ENCODE data around the gene TBC1D12.
A peak's percentile ranks its signal among the peaks of the same experiment; 100 is the strongest.
"Not testable (repeated sequence)": the region's sequence is repeated elsewhere in the genome, so short reads cannot be mapped to it uniquely, and the experiment has no call there.

Gene TBC1D12

DNA sequence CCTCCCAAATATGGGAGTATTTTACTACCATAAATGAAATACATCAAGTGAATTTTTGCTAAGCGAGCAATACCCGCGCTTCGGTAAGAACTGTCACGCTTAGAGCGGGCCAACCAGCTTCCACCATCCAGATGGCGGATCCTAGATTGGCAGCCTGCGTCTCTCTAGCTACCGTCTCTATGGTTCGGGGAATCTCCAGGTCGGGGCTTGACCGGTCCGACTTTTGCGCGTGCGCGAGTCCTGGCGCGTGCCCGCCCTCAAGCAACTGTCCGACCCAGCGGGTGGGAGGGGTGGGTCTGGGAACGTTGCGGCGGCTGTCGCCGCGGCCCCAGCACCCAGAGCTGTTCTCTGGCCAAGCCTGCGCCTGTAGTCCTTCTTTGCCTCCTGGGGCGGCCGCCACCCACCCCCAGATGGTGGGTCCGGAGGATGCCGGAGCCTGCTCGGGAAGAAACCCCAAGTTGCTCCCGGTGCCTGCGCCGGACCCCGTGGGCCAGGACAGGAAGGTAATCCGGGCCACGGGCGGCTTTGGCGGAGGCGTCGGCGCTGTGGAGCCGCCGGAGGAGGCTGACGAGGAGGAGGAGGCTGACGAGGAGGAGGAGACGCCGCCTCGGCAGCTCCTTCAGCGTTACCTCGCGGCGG, at the start of gene TBC1D12:
Gene TBC1D12, plus strand, starts transcription at position 338 of the 639 bp plus-strand sequence. Its CDS starts 73 bp downstream, at position 411.
- FAIRE-seq, result no peak

DNA sequence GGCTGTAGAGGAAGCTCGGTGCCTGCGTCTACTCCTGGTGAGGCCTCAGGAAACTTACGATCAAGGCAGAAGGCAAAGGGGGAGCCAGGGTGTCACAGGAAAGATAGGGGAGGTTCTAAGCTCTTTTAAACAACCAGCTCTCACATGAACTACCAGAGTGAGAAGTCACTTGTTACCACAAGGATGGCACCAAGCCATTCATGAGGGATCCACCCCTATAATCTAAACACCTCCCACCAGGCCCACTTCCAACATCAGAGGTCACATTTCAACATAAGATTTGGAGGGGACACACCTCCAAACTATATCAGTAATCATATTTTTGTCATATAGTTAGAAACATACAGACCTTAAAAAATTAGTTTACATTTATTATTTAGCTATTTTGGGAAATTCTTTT, 49.0 kb upstream of the TBC1D12 start:
- no peak for FAIRE-seq

DNA sequence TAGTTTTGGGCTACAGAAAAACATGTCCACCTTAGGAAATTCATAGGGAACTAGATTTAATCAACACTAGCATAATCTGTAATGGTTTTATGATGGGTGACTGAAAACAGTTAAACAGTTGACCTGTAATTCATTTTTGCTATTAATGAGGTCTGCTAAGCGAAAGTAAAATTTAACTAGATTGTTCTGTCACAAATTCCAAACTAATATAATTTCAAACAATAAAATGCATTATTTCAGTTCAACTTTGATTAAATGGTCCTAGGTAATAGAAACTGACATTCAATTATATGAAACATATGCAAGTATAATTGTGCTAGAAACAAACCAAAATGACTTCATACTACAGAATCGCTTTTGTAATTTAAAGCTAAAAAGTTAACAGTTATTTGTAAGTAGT, 46.5 kb upstream of the TBC1D12 start:
- no peak for FAIRE-seq

DNA sequence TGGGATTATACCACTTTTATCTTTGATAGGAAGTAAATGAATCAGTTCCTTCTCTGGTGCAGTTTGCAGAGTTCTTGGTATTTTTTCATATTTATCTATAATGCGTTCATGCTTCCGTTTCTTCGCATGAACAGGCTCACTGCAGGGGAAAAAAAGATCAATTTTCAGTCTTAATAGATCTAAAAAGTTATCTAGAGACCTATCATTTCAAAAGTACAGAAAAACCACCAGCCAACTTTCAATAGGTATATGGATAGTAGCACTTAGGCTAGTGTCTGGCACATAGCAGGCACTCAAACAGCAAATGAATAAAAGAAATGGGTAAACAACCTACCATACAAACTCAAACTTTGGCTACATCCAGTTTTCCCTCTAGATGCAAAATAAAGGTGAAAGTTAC, 45.1 kb upstream of the TBC1D12 start:
- no peak for FAIRE-seq

DNA sequence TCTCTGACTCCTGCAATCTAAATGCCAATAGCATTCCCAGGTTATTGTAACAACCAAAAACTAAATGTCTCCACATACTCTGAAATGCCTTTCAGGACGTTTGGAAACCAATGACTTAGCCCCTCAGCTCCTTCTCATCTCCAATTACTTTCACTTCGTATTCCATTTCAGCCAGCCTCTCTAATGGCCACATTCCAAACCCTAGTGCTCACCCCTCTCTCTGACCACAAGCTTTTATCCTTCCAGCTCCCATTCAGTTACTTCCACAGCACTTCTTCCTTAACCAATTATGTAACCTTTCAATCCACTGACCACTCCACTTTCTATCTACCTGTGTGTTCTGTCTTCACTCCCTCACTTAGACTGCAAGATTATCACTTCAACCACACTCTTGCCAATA, 43.9 kb upstream of the TBC1D12 start:
- FAIRE-seq, result no peak

DNA sequence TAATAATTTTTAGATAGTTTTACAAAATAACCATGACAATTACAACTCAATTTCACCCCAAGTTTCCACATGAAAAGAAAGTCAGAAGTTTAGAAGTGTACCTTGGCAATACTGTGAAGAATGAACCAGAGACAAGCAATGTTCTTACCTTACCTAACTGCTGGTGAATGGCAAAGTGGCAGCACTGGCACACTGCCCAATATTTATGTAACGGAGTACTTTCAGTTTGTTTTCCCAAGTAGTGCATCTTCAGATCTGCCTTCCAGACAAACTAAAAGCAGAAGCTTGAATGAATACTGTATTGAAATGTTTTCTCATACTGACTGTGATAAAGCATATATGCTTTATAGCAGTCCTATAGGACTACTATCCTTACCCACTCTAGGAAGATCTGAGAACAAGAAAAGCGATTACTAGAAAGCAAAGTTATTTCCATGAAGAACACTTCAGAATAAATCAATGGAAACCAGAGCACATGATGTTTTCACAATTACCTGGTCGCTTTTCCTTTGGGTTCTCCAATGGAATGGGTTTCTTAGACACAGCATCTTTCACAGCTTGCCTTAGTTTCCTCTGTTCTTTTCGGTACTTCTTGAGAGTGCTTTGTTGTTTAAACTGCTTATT, 41.1 kb upstream of the TBC1D12 start:
- FAIRE-seq, result no peak

DNA sequence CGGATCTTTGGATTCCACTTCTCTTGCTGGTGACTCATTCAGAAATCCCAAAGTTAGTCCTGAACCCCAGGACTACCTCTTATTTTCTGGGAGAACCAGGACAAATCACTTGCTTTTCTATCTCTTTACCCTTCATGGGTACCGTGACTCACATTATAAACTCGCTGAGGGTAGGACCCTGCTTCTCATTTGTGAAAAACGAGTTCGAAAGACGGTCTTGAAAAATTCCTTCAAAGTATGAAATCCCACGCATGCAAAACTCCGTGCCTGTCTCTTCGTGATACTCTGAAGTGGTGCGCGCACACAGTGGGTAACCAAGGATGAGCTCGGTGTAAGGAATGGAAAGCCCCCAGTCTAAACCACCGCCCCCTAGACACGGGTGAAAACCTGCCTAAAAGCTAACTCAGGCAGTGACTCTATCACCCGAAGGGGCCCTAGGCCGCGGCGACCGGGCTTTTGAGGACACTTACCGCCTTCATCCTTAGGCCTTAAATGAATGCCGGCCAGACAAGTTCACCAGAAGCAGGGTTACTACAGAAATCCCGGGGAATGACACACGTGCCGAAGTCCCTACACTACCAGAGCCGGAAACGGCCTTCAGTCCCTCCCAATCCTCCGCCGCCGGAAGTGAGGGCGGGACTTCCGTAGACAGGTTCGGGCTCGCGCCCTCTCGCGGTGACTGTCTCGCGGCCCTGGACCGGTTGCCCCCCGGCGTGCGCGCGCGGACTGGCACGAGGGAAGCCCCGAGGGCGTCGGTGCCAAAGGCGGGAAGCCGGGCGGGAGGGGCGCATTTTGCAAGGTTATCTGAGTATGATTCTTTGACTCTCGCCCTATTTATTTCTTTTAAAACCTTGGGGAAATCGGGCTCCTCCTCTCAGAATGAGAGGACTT, 39.7 kb upstream of the TBC1D12 start, which contains the start of gene NOC3L:
Gene NOC3L, minus strand, starts transcription at position 580 of the 891 bp plus-strand sequence. Its CDS starts 101 bp downstream, at position 479.
- FAIRE-seq, result peak; percentile 18

DNA sequence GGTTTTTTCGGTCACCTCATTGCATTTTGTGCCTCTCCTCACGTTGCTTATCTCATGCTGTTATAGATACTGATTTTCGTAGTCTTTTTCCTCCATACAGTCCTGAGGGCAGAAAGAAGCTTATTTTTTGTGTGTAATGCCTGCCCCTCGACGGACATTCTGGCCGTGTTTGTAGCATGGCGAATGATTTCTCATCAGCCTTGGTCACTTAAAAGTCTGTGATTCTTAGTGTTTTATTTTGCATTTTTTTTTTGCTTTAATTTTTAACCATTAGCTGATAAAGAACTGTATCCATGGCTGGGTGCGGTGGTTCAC, 39.1 kb upstream of the TBC1D12 start:
- FAIRE-seq, result no peak

DNA sequence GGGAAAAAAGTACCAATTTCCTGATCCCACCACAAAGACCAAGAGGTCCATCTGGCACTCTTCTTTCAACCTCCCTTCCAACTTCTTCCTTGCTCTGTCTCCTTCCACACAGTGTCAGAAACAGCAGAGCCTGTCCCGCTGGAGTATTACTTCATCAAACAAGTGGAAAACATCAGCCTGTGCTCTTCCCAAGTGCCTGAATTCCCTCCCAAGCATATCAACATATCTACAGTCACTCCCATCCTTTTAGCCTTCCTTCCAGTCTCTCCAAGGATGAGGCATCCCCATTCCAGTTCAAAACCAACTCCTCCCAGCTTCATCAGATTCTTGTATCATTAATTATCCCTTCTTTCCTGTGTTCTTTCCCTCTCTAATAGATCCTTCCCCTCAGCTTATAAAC, 37.9 kb upstream of the TBC1D12 start:
- FAIRE-seq, result no peak

DNA sequence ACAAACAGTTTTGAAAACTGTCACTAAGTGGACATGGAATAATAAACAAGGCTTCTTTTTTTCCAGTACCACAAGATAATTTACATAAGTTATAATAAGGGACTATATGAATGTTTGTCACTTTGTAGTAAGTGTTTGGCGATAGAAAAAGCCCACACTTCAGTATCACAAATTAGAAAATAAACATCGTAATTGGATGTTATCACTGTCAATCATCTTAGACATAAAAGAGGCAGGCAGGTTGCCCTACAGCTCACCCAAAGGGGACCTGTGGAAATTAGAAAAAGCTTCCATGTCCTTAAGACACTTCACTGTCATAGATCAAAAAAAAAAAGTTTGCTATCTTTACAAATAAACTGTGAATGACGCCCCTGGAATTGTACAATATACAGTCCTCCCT, 36.0 kb upstream of the TBC1D12 start:
- FAIRE-seq, result no peak

DNA sequence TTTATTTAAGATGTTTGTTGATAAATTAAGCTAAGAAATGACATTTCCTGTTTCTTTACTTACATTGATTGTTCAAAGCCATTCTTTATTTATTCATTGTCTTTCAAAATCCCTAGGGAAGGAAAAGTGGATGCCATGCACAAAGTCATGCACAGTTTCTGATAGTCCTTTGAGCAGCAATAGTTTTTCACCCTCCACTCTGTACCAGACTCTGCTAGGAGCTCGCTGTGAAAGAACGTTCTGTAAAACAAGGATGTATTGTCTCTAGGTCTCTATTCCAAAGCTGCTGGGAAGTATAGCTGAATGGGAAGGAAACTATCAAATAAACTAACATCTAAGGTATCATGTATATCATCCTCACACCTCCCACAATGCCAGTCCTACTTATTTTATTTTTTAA, 31.8 kb upstream of the TBC1D12 start:
- FAIRE-seq, result no peak

DNA sequence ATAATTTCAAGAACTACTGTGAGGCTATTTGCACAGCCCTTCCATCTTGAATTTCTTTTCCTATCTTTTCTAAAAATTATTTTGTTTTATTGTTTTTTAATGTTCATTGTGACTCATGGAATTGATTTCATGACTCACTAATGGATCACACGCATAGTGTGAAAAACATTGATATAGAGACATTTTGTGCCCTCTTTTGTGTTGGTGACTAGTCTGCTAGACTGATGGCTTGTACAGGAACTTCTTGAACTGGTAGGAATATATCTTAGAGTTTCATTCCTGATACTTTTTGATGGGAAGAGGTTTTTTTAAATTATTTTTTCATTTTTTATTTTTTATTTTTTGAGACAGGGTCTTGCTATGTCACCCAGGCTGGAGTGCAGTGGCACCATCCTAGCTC, 27.0 kb upstream of the TBC1D12 start:
- no peak for FAIRE-seq

DNA sequence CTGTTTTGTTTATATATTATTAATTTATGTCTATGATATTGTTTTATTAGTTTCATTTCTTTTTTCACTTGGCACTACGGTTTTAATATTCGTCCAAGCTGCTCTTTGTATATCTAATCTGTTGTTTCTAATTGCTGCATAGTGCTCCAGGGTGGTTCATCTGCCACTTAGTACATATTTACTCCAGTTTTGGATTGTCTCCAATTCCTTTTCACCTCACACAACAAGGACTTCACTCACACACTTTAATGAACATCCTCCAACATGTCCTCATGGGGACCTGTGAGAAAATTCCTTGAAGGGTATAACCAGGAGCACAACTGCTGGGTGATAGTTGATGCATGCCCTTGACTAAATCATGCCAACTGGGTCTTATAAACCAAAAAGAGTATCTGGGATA, 25.5 kb upstream of the TBC1D12 start:
- no peak for FAIRE-seq

DNA sequence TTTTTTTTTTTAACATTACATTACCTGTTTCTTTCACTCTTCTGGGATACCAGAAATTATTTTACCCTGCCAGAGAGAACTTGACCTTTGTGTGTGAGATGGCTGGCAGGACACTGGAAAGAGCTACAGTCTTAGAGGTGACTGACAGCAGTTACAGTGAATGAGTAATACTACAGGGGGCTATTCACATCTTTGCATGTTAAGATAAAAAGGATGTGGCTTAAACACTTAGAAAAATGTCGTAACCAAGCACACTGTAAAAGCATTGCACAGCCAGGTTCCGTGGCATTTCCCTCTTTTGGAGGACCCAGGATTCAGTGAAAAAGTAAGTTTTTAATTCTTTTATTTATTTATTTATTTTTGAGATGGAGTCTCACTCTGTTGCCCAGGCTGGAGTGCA, 18.8 kb upstream of the TBC1D12 start:
- no peak for FAIRE-seq

DNA sequence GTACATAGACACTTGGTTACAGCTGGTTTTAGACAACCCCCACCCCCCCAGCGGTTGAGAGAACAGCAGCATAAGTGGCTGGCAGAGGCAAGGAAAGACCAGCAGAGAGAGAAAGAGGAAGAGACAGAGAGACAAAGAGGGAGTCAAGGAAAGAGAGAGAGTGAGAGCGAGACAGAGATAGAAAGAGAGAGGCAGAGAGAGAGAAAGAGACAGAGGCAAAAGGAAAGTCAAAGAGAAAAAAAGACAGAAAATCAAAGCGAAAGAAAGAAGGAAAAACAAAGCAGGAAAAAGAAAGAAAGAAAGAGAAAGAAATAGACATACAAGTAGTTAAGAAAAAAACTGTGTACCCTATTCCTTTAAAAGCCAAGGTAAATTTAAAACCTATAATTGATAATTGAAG, 16.6 kb upstream of the TBC1D12 start:
- not testable (repeated sequence) for FAIRE-seq

DNA sequence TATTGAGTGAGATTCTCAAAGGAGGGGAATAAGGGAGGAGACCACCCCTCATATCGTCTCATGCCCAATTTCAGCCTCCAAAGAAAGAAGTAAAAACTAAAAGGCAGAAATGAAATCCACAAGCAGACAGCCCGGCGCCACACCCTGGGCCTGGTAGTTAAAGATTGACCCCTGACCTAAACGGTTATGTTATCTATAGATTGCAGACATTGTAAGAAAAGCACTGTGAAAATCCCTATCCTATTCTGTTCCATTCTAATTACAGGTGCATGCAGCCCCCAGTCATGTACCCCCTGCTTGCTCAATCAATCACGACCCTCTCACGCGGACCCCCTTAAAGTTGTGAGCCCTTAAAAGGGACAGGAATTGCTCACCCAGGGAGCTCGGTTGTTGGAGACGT, 10.2 kb upstream of the TBC1D12 start:
- not testable (repeated sequence) for FAIRE-seq

DNA sequence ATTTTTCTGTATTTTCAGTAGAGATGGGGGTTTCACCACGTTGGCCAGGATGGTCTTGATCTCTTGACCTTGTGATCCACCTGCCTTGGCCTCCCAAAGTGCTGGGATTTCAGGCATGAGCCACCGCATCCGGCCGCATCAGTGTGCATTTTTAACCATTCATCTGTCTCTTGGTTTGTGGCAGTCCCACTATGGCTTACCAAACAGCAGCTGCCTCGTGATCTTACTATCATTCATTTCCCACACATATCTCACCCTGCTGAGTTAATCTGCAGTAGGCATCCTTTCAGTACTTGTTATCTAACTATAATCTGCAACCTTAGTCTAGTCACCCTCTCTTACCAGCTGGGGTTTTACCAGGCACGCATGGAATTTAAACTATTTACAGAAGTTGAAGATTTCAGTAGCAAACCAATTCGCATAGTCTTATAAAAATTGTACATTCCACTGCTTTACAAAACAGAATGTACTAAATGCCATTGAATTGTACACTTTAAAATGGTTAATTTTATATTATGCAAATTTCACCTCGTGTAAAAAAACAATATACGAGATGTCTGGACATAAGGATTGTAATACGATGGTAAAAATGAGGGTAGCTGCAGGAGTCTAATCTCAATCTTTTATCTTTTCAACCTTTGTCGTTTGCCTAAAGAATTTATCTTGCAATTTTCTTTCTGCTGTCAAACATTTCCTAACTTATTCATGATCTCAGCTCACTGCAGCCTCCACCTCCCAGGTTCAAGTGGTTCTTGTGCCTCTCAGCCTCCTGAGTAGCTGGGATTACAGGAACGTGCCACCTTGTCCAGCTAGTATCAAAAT, 4.6 kb upstream of the TBC1D12 start:
- FAIRE-seq, result no peak

DNA sequence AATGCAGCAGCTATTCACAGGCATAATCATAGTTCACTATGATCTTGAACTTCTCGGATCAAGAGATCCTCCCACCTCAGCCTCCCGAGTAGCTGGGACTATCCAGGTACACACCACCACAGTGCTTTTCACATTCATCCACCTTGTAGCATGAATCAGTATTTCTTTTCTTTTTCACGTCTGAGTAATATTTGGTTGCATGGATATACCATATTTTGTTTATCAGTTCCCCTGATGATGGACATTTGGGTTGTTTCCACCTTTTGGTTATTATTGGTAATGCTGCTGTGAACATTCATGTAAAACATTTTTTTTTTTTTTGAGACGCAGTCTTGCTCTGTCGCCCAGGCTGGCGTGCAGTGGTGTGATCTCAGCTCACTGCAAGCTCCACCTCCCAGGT, 3.6 kb upstream of the TBC1D12 start:
- FAIRE-seq, result no peak

DNA sequence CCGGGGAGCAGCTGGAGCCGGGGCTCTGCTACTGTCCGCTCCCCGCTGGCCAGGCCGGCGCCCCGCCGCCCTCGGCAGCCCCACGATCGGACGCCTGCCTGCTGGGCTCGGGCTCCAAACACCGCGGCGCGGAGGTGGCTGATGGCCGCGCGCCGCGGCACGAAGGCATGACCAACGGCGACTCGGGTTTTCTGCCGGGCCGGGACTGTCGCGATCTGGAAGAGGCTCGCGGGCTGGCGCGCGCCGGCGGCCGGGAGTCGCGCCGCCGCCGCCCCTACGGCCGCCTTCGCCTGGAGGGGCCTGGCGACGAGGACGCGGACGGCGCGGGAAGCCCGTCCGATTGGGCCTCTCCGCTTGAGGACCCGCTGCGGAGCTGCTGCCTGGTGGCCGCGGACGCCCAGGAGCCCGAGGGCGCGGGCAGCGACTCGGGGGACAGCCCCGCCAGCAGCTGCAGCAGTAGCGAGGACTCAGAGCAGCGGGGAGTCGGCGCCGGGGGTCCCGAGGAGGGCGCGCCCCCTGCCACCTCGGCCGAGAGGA, 570 bp downstream of the TBC1D12 start:
- FAIRE-seq, result no peak

DNA sequence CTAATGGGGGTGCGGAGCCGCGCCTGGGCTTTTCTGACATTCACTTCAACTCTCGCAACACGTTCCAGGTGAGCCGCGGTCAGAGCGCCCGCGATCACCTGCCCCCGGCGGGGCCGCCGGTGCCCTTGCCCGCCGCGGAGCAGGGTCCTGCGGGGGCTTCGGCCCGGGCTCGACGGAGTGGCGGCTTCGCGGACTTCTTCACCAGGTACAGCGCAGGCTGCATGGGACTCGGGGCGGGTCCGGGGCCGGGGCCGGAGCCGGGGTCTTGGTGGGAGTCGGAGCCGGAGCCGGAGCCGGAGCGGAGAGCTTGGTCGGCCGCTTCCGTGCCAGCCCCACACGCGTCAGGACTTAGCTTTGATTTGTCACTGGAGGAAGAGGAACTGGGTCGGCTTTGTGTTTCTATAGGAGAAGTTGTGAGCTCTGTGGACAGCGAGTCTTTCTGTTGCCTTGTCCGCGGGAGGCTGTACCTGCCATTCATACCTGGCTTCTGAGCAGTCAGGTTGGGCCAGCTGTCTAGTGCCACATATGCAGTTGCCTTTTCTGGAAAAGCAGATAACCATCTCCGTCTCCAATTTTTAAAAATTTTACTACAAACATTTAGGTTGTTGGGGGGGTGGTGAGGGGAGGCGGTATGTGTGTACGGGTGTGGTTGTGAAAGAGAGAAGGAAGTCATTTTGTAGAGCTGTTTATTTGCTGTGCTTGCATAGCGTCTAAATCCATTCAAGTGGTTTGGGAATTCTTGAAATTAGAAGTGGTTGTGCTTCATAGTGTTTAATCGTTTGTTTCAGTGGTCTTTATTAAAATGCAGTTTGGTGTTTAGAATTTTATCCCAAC, 1.3 kb downstream of the TBC1D12 start:
- no peak for FAIRE-seq

DNA sequence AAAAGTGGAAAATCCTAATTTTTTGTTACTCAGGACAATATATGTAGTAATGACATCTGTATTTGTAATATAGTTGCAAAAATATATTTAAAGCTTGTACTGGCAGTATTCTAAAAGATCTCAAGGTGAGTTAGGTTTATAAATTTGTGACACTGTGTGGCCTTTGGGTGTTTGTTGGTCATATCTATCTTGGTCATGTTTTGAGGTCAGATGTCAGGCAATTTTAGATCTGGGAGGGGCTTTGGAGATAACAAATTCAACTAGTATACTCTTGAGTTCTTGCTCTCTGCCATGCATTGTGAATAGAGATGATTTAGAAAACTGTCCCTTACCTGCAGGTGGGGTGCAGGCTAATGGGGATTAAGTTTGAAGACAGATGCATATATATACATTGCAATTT, 3.1 kb downstream of the TBC1D12 start:
- no peak for FAIRE-seq

DNA sequence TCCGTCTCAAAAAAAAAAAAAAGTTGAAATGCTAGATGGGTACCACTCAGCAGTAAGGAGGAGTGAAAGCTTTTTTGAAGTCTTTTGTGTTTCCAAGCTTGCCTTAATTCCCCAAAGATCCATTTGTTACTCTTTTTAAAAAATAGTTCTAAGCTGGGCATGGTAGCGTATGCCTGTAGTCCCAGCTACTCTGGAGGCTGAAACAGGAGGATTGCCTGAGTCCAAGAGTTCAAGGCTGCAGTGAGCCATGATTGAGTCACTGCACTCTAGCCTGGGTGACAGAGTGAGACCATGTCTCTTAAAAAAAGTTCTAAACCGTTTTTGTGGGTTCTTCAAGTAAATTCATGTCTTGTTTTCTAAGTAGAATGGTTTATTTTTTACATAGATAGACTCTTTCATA, 5.3 kb downstream of the TBC1D12 start:
- FAIRE-seq, result no peak

All from endometrium (tissue), 2 donors.